Peyer's patch (tissue), 4 donors: ENCODE measurements around the gene TMEM175.

Experiments
- CTCF ChIP-seq, 6 experiments: fragments of 450-650 bp in 4 of 6; fragments of 200-600 bp in 2 of 6; sonication (generic) in 1 of 6; IDR thresholded peaks; one replicate each; pipeline ENCODE4 v1.5.1; 2017 to 2019; ENCODE audit warnings: antibody characterized with exemption in 6 of 6, mild to moderate bottlenecking in 3 of 6, moderate library complexity in 1 of 6
- POLR2A ChIP-seq, 2 donors: fragments of 450-650 bp; IDR thresholded peaks; one replicate each; pipeline ENCODE4 v1.5.1; 2017; ENCODE audit warnings: antibody characterized with exemption in 2 of 2, mild to moderate bottlenecking in 2 of 2, moderate library complexity in 2 of 2

GRCh38 chr4:970854-971520, 38.7 kb downstream of the TMEM175 start:
- TF ChIP-seq CTCF (IDR thresholded peaks at IDR 0.05) (no peak), POLR2A (IDR thresholded peaks at IDR 0.05) (no peak)
